ENCODE data around the gene EFNA3. TPM values are rescaled to one million over a fixed set of nuclear protein-coding genes. Genes with fewer than 3 reads are reported as not detected.

The EFNA3 gene
- total RNA-seq = 1.0 and 1.6 TPM in 2 replicates

GRCh38 chr1:155078469-155079209, at the start of gene EFNA3:
Gene EFNA3 (plus strand): TSS chr1:155078837. CDS start chr1:155078942, 105 bp downstream.

GRCh38 chr1:155033524-155033923, 45.1 kb upstream of the EFNA3 start, which contains the start of the genes DCST1 and DCST2:
Gene DCST1 (plus strand): TSS chr1:155033824. CDS start chr1:155034037, 213 bp downstream.
Gene DCST2 (minus strand): TSS chr1:155033781. CDS start chr1:155033701, 80 bp downstream.

GRCh38 chr1:155050560-155051341, 27.9 kb upstream of the EFNA3 start, which contains the start of gene ADAM15:
Gene ADAM15 (plus strand): TSS chr1:155051316. CDS start chr1:155051387, 71 bp downstream.

GRCh38 chr1:155063550-155064110, 15.0 kb upstream of the EFNA3 start, which contains the start of gene EFNA4:
Gene EFNA4 (plus strand): TSS chr1:155063740. CDS start chr1:155063824, 84 bp downstream.

GRCh38 chr1:155127105-155127966, 48.7 kb downstream of the EFNA3 start, which contains the start of gene EFNA1:
Gene EFNA1 (plus strand): TSS chr1:155127876. CDS start chr1:155127978, 102 bp downstream.

GRCh38 chr1:155135415-155136028, 56.9 kb downstream of the EFNA3 start, which contains the start of gene SLC50A1:
Gene SLC50A1 (plus strand): TSS chr1:155135852. CDS start chr1:155135912, 60 bp downstream.

Other genes with a start within 250 kb of the EFNA3 start
- 0.09 and 0.19 TPM in 2 replicates for gene KCNN3, start 208.6 kb upstream of the EFNA3 start, total RNA-seq
- 8.8 and 13.7 TPM in 2 replicates for gene PMVK, start 142.1 kb upstream of the EFNA3 start, total RNA-seq
- 90.7 and 96.4 TPM in 2 replicates for gene PBXIP1, start 122.7 kb upstream of the EFNA3 start, total RNA-seq
- 4.9 and 5.0 TPM in 2 replicates for gene PYGO2, start 117.1 kb upstream of the EFNA3 start, total RNA-seq
- gene SHC1, start 108.1 kb upstream of the EFNA3 start, total RNA-seq = 144 and 203 TPM in 2 replicates
- gene CKS1B, start 104.2 kb upstream of the EFNA3 start, total RNA-seq = 49.8 and 80.9 TPM in 2 replicates
- gene FLAD1, start 95.5 kb upstream of the EFNA3 start, total RNA-seq = 23.7 and 28.6 TPM in 2 replicates
- 0.18 TPM in 1 of 2 replicates, not detected in the other for gene LENEP, start 85.3 kb upstream of the EFNA3 start, total RNA-seq
- gene ZBTB7B, start 76.0 kb upstream of the EFNA3 start, total RNA-seq = 10.1 and 15.6 TPM in 2 replicates
- gene DCST2, start 45.1 kb upstream of the EFNA3 start, total RNA-seq = 0.09 TPM in 1 of 2 replicates, not detected in the other
- gene DCST1, start 45.0 kb upstream of the EFNA3 start, total RNA-seq = not detected in 2 replicates
- gene ADAM15, start 27.5 kb upstream of the EFNA3 start, total RNA-seq = 279 and 339 TPM in 2 replicates
- gene EFNA4, start 15.1 kb upstream of the EFNA3 start, total RNA-seq = 8.7 and 11.3 TPM in 2 replicates
- gene EFNA1, start 49.0 kb downstream of the EFNA3 start, total RNA-seq = 62.8 and 82.9 TPM in 2 replicates
- 20.9 and 25.9 TPM in 2 replicates for gene SLC50A1, start 57.0 kb downstream of the EFNA3 start, total RNA-seq
- 29.1 and 35.1 TPM in 2 replicates for gene DPM3, start 61.7 kb downstream of the EFNA3 start, total RNA-seq
- 96.6 and 105 TPM in 2 replicates for gene KRTCAP2, start 94.5 kb downstream of the EFNA3 start, total RNA-seq
- 4.9 and 5.9 TPM in 2 replicates for gene TRIM46, start 95.0 kb downstream of the EFNA3 start, total RNA-seq
- gene THBS3, start 129.1 kb downstream of the EFNA3 start, total RNA-seq = 12.9 and 13.5 TPM in 2 replicates
- gene MTX1, start 129.9 kb downstream of the EFNA3 start, total RNA-seq = 37.1 and 45.6 TPM in 2 replicates
- gene ENTREP3, start 176.6 kb downstream of the EFNA3 start, total RNA-seq = 2.8 and 5.6 TPM in 2 replicates
- 24.5 and 26.4 TPM in 2 replicates for gene SCAMP3, start 183.5 kb downstream of the EFNA3 start, total RNA-seq
- gene CLK2, start 194.7 kb downstream of the EFNA3 start, total RNA-seq = 20.2 and 29.8 TPM in 2 replicates
- 0.56 and 0.90 TPM in 2 replicates for gene HCN3, start 198.6 kb downstream of the EFNA3 start, total RNA-seq
- gene PKLR, start 222.6 kb downstream of the EFNA3 start, total RNA-seq = under 0.01 TPM in 1 of 2 replicates, not detected in the other
- gene FDPS, start 230.0 kb downstream of the EFNA3 start, total RNA-seq = 151 and 294 TPM in 2 replicates
- 8.5 and 10.1 TPM in 2 replicates for gene RUSC1, start 242.1 kb downstream of the EFNA3 start, total RNA-seq

All from endothelial cell of coronary artery (primary cell).